ENCODE measurements around the gene CABS1. TPM values are rescaled to one million over a fixed set of nuclear protein-coding genes. Genes with fewer than 3 reads are reported as not detected.

The CABS1 gene
- total and polyA plus RNA-seq, 2 of the 8 experiments (the other 6 are each of a cell fraction or from before 2014, with no cell fraction given), result 0.03 TPM; not detected in 1

GRCh38 chr4:70337886-70338420 lies 3.2 kb downstream of the CABS1 start (continued):
- TF ChIP-seq CHD7 (IDR thresholded peaks at IDR 0.05; ENCODE audit: insufficient replicate concordance, low read length) (no peak), CHD1 (IDR thresholded peaks at IDR 0.05; ENCODE audit: low read depth, low read length) (no peak), HDAC2 (IDR thresholded peaks at IDR 0.05; ENCODE audit: borderline replicate concordance in 1 of 2, low read depth in 2 of 2, low read length in 2 of 2) (no peak), RNF2 (IDR thresholded peaks at IDR 0.05; ENCODE audit: borderline replicate concordance, low read depth, low read length, missing control alignments, poor library complexity, severe bottlenecking) (no peak), POLR2AphosphoS5 (IDR thresholded peaks at IDR 0.05; ENCODE audit: low read depth, low read length) (no peak)
